ENCODE results near the gene FAM169A.
A peak's percentile ranks its signal among the peaks of the same experiment; 100 is the strongest.
"Not testable (repeated sequence)": the region's sequence is repeated elsewhere in the genome, so short reads cannot be mapped to it uniquely, and the experiment has no call there.

FAM169A gene

DNA sequence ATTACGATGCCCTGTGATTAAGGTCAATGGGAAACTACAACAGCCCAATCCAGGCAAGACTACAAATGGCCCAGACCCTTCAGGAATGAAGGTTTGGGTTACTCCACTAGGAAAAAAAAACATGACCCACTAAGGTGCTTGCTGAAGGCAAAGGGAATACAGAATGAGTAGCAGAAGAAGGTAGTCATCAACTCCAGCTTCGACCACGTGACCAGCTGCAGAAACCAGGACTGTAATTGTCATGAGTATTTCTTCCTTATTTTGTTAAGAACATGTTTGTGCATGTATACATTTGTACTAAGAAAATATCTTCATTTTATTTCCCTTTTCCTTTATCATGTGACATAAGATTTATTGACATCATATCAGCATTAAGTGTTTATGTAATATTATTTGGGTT is 74.5 kb downstream of the FAM169A start:
- not testable (repeated sequence) for DNase-seq

DNA sequence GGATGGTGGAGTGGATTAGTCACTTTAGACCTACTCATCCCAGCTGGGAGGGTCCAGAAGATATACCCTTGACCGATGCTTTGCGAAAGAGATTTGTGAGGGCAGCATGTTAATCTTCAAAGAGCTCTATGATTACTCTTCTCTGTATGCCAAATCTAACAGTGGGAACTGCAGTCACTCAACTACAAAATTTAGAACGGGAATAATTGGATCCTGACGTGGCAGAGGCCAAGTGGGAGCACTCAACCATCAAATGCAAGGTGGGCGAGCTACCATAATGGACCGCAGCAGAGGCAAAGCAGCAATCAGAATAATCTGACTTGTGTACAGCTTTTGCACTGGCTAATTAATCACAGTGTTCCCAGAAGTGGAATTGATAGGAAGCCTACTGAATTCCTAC is 78.8 kb downstream of the FAM169A start:
- DNase-seq, result no peak

DNA sequence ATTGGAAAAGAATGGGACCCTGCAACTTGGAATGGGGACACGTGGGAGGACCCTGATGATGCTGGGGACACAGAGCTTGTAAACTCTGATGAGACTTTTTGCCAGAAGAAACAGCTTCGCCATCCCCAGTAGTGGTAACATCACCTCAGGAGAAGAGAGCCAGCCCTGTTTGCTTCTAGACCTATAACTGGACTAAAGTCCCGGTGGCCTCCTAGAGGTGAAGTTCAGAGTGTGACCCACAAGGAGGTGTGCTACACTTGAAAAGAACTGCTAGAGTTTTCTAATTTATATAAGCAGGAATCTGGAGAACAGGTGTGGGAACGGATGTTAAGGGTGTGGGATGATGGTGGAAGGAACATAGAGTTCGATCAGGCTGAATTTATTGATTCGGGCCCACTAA is 79.3 kb downstream of the FAM169A start:
- DNase-seq, result no peak

DNA sequence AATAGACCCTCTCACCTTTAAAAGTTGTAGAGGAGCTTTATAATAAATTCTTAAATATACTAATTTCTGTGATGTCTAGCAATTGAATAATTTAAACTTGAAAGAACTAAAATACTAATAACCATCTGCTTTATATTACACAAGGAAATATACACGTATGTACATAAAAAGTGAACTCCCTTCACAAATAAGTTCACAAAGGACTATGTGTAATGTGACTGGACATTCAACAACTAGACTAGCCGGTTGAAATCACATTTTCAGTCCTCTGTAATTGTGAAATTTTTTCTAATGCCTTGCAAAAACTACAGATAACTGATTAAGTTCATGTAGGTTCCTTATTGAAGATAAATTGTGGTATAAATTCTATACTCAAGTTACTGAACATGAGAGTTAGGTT is 87.6 kb downstream of the FAM169A start:
- DNase-seq, result no peak

DNA sequence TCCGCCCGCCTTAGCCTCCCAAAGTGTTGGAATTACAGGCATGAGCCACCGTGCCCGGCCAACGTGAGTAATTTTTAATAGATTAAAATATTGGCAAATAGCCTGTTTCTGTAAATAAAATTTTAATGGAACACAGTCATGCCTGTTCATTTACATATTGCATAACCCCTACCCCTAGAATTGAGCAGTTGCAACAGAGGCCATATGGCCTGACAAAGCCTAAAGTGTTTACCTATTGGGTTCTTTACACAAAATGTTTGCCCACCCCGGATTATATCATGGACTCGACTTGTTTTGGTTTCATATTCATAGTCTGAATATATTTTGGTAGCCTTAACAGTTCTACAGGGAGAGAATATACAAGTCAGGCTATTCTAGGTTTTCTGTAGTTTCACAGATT is 93.8 kb downstream of the FAM169A start:
- DNase-seq, result no peak

DNA sequence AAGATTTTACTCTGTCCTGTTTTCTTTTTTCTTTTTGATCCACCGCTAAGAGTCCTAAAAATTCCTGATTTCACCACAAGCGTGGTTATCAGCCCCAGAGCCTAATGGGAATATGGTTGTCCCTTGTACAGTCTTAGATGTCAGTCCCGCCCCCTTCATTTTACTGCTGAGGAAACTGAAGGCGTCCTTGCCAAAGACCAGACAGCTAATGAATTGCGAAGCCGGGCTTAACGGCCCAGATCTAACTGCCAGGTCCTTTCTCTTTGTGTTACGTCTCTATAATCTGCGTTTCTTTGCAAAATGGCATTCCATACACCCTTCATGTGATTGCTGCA is 98.6 kb downstream of the FAM169A start:
- peak in 1 of 2 experiments; percentile 73 for DNase-seq

DNA sequence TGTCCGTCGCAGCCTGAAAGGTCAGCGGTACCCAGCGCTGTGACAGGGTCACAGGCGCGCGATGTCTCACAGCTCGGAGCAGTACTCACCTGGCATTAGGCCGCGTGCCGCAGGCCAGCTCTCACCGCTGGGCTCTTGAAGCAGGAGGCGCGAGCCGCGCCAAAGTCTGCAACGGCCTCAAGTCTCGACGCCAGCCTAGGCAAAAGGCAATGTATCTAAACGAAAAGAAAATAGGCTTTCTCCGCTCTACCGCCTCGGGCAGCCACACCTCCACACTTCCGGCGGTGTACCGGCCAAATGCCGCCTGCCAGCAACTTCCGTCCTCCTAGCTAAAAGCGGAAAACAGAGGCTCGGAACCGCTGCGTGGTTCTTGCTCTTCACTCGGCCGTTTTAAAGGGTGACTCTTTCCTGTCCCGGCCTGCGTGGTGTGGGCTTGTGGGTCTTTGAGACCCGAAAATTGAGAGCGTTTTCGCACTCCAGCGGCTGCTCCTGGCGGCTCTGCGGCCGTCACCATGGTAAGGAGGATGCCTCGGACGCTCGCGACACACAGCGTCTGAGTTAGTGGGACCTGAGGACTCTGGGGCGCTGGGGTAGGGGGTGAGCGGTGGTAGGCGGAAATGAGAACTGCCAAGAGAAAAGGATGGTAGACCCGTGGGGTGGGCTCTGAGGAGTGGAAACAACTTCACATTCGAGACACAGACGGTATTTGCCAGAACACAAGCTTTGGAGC is 99.2 kb downstream of the FAM169A start, which contains the start of the genes GFM2 and NSA2:
Gene GFM2, minus strand, starts transcription at position 269 of the 730 bp plus-strand sequence. CDS start 3,375 bp downstream, outside the sequence.
Gene NSA2, plus strand, starts transcription at position 401 of the 730 bp plus-strand sequence. Its CDS starts 112 bp downstream, at position 513.
- peak; percentile 88 to 95 for DNase-seq

DNA sequence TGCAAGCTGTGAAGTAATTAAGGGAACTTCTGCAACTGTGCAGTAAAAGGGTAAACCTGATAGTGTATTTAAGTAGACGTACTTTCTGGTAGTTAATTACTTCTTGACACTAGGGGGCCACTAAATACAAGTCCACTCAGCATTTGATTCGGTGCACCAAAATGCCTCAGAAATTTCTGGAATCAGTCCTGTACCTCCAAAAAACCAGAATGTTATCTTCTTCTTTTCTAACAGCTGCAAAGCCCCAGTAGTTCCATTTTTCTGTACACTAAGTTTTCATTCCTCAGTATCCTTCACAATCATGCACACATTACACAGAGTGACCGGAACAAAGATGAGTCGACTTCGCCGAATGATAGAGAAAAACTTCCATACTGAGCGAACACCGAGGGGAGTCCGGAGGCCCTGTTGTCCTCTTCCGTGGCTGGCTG is 99.8 kb downstream of the FAM169A start:
- peak; percentile 50 to 86 for DNase-seq

DNA sequence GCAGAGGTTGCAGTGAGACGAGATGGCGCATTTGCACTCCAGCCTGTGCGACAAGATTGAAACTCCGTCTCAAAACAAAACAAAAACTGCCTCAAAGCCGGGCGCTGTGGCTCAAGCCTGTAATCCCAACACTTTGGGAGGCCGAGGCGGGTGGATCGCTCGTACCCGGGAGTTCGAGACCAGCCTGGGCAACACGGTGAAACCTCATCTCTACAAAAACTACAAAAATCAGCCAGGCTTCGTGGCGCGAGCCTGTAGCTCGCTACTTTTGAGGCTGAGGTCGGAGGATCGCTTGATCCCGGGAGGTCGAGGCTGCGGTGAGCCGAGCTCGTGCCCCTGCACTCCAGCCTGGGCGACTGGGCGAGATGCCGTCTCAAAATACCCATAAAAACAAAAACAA is 100.3 kb downstream of the FAM169A start:
- no peak for DNase-seq

DNA sequence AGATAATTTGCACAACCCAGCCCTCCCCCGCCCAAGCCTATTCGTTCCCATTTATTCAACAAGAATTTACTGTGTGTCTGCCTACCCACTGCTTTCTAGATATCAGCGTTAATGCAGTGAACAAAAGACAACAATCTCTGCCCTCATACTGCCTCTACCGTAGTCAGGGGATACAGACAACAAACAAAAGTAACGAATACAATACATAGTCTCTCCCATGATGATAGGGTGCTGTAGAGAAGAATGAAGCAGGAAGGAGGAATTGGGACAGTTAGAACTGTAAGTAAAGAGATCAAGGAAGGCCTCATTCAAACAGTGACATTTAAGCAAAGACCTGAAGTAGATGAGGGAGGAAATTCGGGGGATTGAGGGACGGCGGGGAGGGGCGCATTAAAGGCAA is 101.0 kb downstream of the FAM169A start:
- peak; percentile 28 to 66 for DNase-seq

DNA sequence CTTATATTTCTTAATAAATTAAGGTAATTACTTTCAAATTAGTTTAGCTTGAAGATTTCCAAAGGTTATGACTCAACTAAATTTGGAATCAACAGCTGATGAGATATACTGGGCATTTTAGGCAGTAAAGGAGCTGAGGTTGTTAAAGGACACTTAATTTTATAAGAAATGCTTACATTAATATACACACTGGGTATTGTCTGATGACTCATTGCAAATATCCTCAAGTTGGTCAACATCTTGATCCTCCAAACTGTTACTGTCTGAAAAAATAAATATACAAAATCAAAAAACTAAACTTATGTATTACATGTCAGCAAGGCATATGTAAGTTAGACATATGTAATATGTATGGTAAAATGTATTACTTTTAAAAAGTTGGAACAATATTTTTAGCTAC is 102.7 kb downstream of the FAM169A start:
- DNase-seq, result no peak

DNA sequence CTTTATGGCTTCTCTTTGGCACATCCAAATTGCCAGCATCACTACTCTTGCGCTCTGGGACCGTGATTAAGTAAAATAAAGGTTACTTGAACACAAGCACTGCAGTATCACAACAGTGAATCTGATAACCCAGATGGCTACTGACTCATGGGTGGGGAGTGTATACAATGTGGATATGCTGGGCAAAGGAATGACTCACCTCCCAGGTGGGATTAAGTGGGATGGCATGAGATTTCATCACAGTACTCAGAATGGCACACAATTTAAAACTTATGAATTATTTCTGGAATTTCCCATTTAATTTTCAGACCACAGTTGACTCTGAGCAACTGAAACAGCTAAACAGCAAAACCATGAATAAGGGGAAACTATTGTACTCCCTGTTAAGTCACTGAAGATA is 103.6 kb downstream of the FAM169A start:
- DNase-seq, result peak; percentile 95 to 98

DNA sequence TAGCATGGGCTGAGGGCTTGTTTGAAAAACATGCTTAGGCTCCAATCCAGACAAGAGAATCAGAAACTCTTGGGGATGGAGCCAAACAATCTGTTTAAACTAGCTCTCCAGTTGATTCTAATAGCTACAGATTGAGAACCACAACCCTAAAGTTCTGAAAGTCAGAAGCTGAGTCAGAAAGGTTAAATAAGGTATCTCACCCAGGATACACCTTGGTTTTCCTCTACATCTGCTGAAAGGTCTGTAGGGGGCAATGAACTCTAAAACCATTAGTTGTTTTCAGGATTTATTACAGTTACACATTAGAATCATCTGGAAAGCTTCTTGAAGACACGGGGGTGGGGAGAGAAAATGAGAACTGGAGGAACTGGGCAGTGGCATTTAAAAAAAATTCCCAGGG is 104.9 kb downstream of the FAM169A start:
- DNase-seq, result peak in 1 of 2 experiments; percentile 45

DNA sequence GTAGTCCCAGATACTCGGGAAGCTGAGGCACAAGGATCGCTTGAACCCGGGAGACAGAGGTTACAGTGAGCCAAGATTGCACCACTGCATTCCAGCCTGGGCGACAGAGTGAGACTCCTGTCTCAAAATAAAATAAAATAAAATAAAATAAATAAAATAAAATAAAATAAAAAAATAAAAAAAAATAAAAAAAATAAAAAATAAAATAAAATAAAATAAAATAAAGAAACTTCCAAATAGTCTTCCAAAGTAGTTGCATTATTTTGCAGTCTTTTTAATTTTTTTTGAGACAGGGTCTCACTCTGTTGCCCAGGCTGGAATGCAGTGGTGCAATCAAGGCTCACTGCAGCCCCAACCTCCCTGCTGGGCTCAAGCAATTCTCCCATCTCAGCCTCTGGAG is 117.4 kb downstream of the FAM169A start:
- DNase-seq, result not testable (repeated sequence)

DNA sequence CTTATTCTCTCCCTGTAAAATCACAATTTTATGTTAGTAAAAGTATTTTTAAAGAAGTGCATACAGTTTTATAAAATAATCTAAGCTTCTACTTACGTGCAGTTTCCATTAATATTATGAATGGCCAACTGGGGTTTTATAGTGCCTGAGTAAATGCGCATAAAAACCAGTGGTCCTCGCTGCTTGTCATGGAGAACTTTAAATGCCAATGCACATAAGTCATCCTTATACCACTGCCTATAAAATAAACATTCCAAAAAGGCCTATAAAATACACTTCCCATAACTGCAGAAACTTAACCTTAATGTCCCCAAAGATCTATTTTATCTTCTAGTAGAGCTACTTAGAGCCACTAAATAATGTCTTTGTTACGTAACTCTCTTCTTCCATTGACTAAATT is 127.8 kb downstream of the FAM169A start:
- no peak for DNase-seq

DNA sequence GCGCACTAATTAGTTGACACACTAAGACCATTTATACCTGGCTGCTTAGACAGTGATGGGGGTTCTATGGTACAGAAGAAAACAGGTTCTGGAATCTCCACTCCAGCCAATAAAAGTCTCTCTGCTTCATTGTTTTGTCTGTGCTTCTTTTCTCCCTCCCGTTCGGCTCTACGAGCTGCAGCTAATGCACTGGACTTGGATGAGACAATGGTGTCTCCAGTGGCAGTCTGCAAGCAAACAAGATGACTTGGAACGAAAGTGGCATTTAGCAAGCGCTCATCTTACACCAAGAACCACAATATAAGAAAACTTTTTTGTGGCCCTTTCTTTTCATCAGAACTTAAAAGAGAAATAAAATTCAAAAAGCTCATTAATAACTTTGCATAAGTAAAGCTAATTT is 129.4 kb downstream of the FAM169A start:
- no peak for DNase-seq

Data from SW 1271 (cell line).